NCI-H1930 (cell line): ENCODE results near the gene ABHD5.

Source experiments
- DNase-seq, 2 experiments: peaks; one replicate each; lab custom pipeline; 2025; lab: John Stamatoyannopoulos, UW

Gene ABHD5

GRCh38 chr3:43757666-43758321 lies 67.1 kb downstream of the ABHD5 start:
- no peak for DNase-seq

GRCh38 chr3:43758592-43759225 lies 68.0 kb downstream of the ABHD5 start:
- DNase-seq, result no peak

GRCh38 chr3:43759297-43759782 lies 68.6 kb downstream of the ABHD5 start:
- DNase-seq, result no peak

GRCh38 chr3:43759938-43760337 lies 69.2 kb downstream of the ABHD5 start:
- DNase-seq, result no peak

- no peak for DNase-seq
Observed at GRCh38 chr3:43760938-43761337, 70.2 kb downstream of the ABHD5 start.

GRCh38 chr3:43762451-43762850 lies 71.7 kb downstream of the ABHD5 start:
- DNase-seq, result no peak

- no peak for DNase-seq
Observed at GRCh38 chr3:43764056-43764455, 73.3 kb downstream of the ABHD5 start.

GRCh38 chr3:43764471-43764870 lies 73.7 kb downstream of the ABHD5 start:
- DNase-seq, result no peak

- no peak for DNase-seq
Observed at GRCh38 chr3:43765521-43765971, 74.8 kb downstream of the ABHD5 start.

- no peak for DNase-seq
Observed at GRCh38 chr3:43766672-43767465, 76.1 kb downstream of the ABHD5 start.

GRCh38 chr3:43768381-43768973 lies 77.7 kb downstream of the ABHD5 start:
- no peak for DNase-seq

- peak; percentile 26 to 33 for DNase-seq
Observed at GRCh38 chr3:43769097-43769884, 78.6 kb downstream of the ABHD5 start.

- DNase-seq, result no peak
Observed at GRCh38 chr3:43769885-43770425, 79.2 kb downstream of the ABHD5 start.

- no peak for DNase-seq
Observed at GRCh38 chr3:43770426-43771103, 79.8 kb downstream of the ABHD5 start.

- no peak for DNase-seq
Observed at GRCh38 chr3:43771610-43772009, 80.9 kb downstream of the ABHD5 start.

- no peak for DNase-seq
Observed at GRCh38 chr3:43773273-43774094, 82.7 kb downstream of the ABHD5 start.

- DNase-seq, result no peak
Observed at GRCh38 chr3:43774799-43775198, 84.1 kb downstream of the ABHD5 start.

- no peak for DNase-seq
Observed at GRCh38 chr3:43776101-43776500, 85.4 kb downstream of the ABHD5 start.

- DNase-seq, result no peak
Observed at GRCh38 chr3:43779850-43780249, 89.1 kb downstream of the ABHD5 start.

GRCh38 chr3:43782541-43782940 lies 91.8 kb downstream of the ABHD5 start:
- DNase-seq, result no peak
